H9 (cell line): ENCODE data around the gene RARS1. TPM values are rescaled to one million over a fixed set of nuclear protein-coding genes. Genes with fewer than 3 reads are reported as not detected.

ENCODE experiments used
- DNase-seq: peaks from one replicate; pipeline ENCODE4 v3.0.0-alpha.2; 2017
- H2AFZ ChIP-seq: one replicate; pipeline ENCODE4 v1.6.1; 2013; ENCODE audit warnings: mild to moderate bottlenecking, low read length, control low read depth, moderate library complexity
- H2AK5ac ChIP-seq: 2 replicates; pipeline ENCODE4 v1.6.1; 2013; ENCODE audit warnings: low read length, control low read depth, mixed read lengths; ENCODE audit not compliant: insufficient read length
- H2BK120ac ChIP-seq: one replicate; pipeline ENCODE4 v1.6.1; 2013; ENCODE audit warnings: low read depth, mild to moderate bottlenecking, low read length, control low read depth, inconsistent platforms; ENCODE audit not compliant: poor library complexity, severe bottlenecking
- H2BK12ac ChIP-seq: 2 replicates; pipeline ENCODE4 v1.6.1; 2013; ENCODE audit warnings: low read length, control low read depth, mixed read lengths, low read depth; ENCODE audit not compliant: insufficient read length
- H2BK15ac ChIP-seq: 2 replicates; pipeline ENCODE4 v1.6.1; 2013; ENCODE audit warnings: low read depth, low read length, control low read depth
- H2BK20ac ChIP-seq: one replicate; pipeline ENCODE4 v1.6.1; 2013; ENCODE audit warnings: low read depth, mild to moderate bottlenecking, low read length, control low read depth, inconsistent platforms; ENCODE audit not compliant: poor library complexity, severe bottlenecking
- H2BK5ac ChIP-seq: 2 replicates; pipeline ENCODE4 v1.6.1; 2013; ENCODE audit warnings: low read length, control low read depth, mixed read lengths; ENCODE audit not compliant: insufficient read length
- H3K14ac ChIP-seq: 2 replicates; pipeline ENCODE4 v1.6.1; 2013; ENCODE audit warnings: low read length, control low read depth; ENCODE audit not compliant: insufficient read depth
- H3K18ac ChIP-seq: 2 replicates; pipeline ENCODE4 v1.6.1; 2013; ENCODE audit warnings: low read depth, mild to moderate bottlenecking, mixed read lengths, low read length, control low read depth; ENCODE audit not compliant: insufficient read length
- H3K23ac ChIP-seq: 2 replicates; pipeline ENCODE4 v1.6.1; 2013; ENCODE audit warnings: low read length, control low read depth, mixed read lengths, low read depth; ENCODE audit not compliant: insufficient read length
- H3K23me2 ChIP-seq: 2 replicates; pipeline ENCODE4 v1.6.1; 2013; ENCODE audit warnings: low read depth, mild to moderate bottlenecking, mixed read lengths, low read length, control low read depth; ENCODE audit not compliant: insufficient read length, poor library complexity, severe bottlenecking
- H3K27ac ChIP-seq: 2 replicates; pipeline ENCODE4 v1.5.1; 2013; ENCODE audit warnings: low read length, control low read depth, mixed read lengths, low read depth; ENCODE audit not compliant: insufficient read length
- H3K27me3 ChIP-seq: 2 replicates; pipeline ENCODE4 v1.6.1; 2013; ENCODE audit warnings: low read length, control low read depth, inconsistent platforms; ENCODE audit not compliant: insufficient read depth
- H3K4ac ChIP-seq: 2 replicates; pipeline ENCODE4 v1.6.1; 2013; ENCODE audit warnings: low read depth, mild to moderate bottlenecking, control low read depth, inconsistent platforms, low read length, moderate library complexity
- H3K4me1 ChIP-seq: 2 replicates; pipeline ENCODE4 v1.6.1; 2013; ENCODE audit warnings: low read length, control low read depth, inconsistent platforms; ENCODE audit not compliant: insufficient read depth
- H3K4me2 ChIP-seq: 2 replicates; pipeline ENCODE4 v1.6.1; 2013; ENCODE audit warnings: low read length, control low read depth, mixed read lengths; ENCODE audit not compliant: insufficient read length, insufficient read depth
- H3K56ac ChIP-seq: 2 replicates; pipeline ENCODE4 v1.6.1; 2013; ENCODE audit warnings: low read depth, mild to moderate bottlenecking, mixed read lengths, low read length, control low read depth; ENCODE audit not compliant: insufficient read length
- H3K79me1 ChIP-seq: 2 replicates; pipeline ENCODE4 v1.6.1; 2013; ENCODE audit warnings: low read depth, mild to moderate bottlenecking, moderate library complexity, low read length, control low read depth, inconsistent platforms; ENCODE audit not compliant: insufficient read depth, poor library complexity, severe bottlenecking
- H3K79me2 ChIP-seq: 2 replicates; pipeline ENCODE4 v1.6.1; 2013; ENCODE audit warnings: low read length, control low read depth, inconsistent platforms; ENCODE audit not compliant: insufficient read depth
- H3K9ac ChIP-seq: 2 replicates; pipeline ENCODE4 v1.6.1; 2013; ENCODE audit warnings: low read length, control low read depth, mixed read lengths; ENCODE audit not compliant: insufficient read length; ENCODE audit errors: extremely low read depth
- H3K9me3 ChIP-seq: one replicate; pipeline ENCODE4 v1.6.1; 2013; ENCODE audit warnings: low read depth, low read length, inconsistent platforms; ENCODE audit not compliant: control insufficient read depth
- H3T11ph ChIP-seq: one replicate; pipeline ENCODE4 v1.6.1; 2013; ENCODE audit warnings: mild to moderate bottlenecking, low read length, control low read depth, inconsistent platforms
- H4K20me1 ChIP-seq: one replicate; pipeline ENCODE4 v1.6.1; 2013; ENCODE audit not compliant: control insufficient read depth, insufficient read length, insufficient read depth
- H4K5ac ChIP-seq: 2 replicates; pipeline ENCODE4 v1.6.1; 2013; ENCODE audit warnings: low read depth, mild to moderate bottlenecking, mixed read lengths, low read length, control low read depth; ENCODE audit not compliant: insufficient read length
- H4K8ac ChIP-seq: replicated peaks from 2 replicates; pipeline ENCODE4 v1.6.1; 2013; ENCODE audit warnings: low read length, control low read depth, mixed read lengths, low read depth; ENCODE audit not compliant: insufficient read length
- H4K91ac ChIP-seq: 2 replicates; pipeline ENCODE4 v1.6.1; 2013; ENCODE audit warnings: low read depth, mild to moderate bottlenecking, moderate library complexity, mixed read lengths, low read length, control low read depth; ENCODE audit not compliant: insufficient read length
- H3K27ac Mint-ChIP-seq, 3 experiments: 2 replicates in 2 of 3; 3 replicates in 1 of 3; pipeline ENCODE4 v1.8.0; 2020 to 2021; ENCODE audit warnings: mixed read lengths in 3 of 3, mild to moderate bottlenecking in 1 of 3, moderate library complexity in 1 of 3
- H3K27me3 Mint-ChIP-seq: 2 replicates; pipeline ENCODE4 v1.8.0; 2021; ENCODE audit warnings: low read depth, mild to moderate bottlenecking, moderate library complexity, mixed read lengths
- H3K36me3 Mint-ChIP-seq, 3 experiments: 2 replicates in 2 of 3; 3 replicates in 1 of 3; pipeline ENCODE4 v1.8.0; 2020 to 2021; ENCODE audit warnings: low read depth in 3 of 3, mixed read lengths in 3 of 3; ENCODE audit not compliant: insufficient read depth in 1 of 3
- H3K4me1 Mint-ChIP-seq, 2 experiments: 2 replicates each; pipeline ENCODE4 v1.8.0; 2020; ENCODE audit warnings: mixed read lengths in 2 of 2
- H3K4me3 Mint-ChIP-seq, 2 experiments: 2 replicates in 1 of 2; 3 replicates in 1 of 2; pipeline ENCODE4 v1.8.0; 2020 to 2021; ENCODE audit warnings: mild to moderate bottlenecking in 2 of 2, mixed read lengths in 2 of 2, moderate library complexity in 1 of 2
- H3K9me3 Mint-ChIP-seq, 2 experiments: 2 replicates in 1 of 2; 3 replicates in 1 of 2; pipeline ENCODE4 v1.8.0; 2020; ENCODE audit warnings: mild to moderate bottlenecking in 2 of 2, mixed read lengths in 2 of 2, moderate library complexity in 1 of 2
- CTCF ChIP-seq: fragments of 200-600 bp; sonication (generic); conservative IDR thresholded peaks from 3 replicates; pipeline ENCODE4 v1.8.0; 2021; ENCODE audit warnings: antibody characterized with exemption, mild to moderate bottlenecking
- WGBS: extraction: QIAGEN DNeasy Blood & Tissue Kit; methylation state at CpG from one replicate; pipeline ENCODE4 v1.1.7; 2013; ENCODE audit warnings: missing lambda C conversion rate, low lambda C conversion rate, mixed read lengths; ENCODE audit not compliant: insufficient read length; ENCODE audit errors: extremely low coverage; 5-methylcytosine and 5-hydroxymethylcytosine counted together
- total RNA-seq: library from RNA; stranded (reverse); gene quantifications from 2 replicates; pipeline ENCODE4 v1.2.1, GENCODE V29; 2021

Gene RARS1
- total RNA-seq, 1 experiment from 2014 or later = 108 TPM

GRCh38 chr5:168489059-168489458 is 2.8 kb downstream of the RARS1 start:
- Mint-ChIP-seq H3K4me3 (no peak overlapping the region), H3K27me3 (no peaks in the 10 kb centered on the region; the same call in 1 of the 2 replicates), H3K36me3 (peaks cover 33 to 58% (median 55%) of the 10 kb centered on the region in 3 experiments), H3K27ac (no peak overlapping the region), H3K4me1 (peaks cover 8 to 12% of the 10 kb centered on the region in 2 experiments), H3K9me3 (no peaks in the 10 kb centered on the region)
- H3K18ac ChIP-seq = no peak overlapping the region
- WGBS = no CpG with 5 or more reads among the region's 3 CpGs
- H4K20me1 ChIP-seq = no peaks in the 10 kb centered on the region
- H3K79me2 ChIP-seq = no peaks in the 10 kb centered on the region
- H3T11ph ChIP-seq = no peak overlapping the region
- H3K4me2 ChIP-seq = no peak overlapping the region
- no peak overlapping the region for H2BK15ac ChIP-seq
- peaks cover 3% of the 10 kb centered on the region for H3K79me1 ChIP-seq
- H2BK5ac ChIP-seq = no peak overlapping the region
- H3K9ac ChIP-seq = no peak overlapping the region
- H3K9me3 ChIP-seq = no peaks in the 10 kb centered on the region
- no peak overlapping the region for H3K23ac ChIP-seq
- 0 out of 2 replicates have a peak, but pooled peaks cover 2% of the 10 kb centered on the region for H3K4me1 ChIP-seq
- H2BK20ac ChIP-seq = no peak overlapping the region
- no peak for TF ChIP-seq CTCF
- no peak overlapping the region for H2AFZ ChIP-seq
- no peak for DNase-seq
- H3K27me3 ChIP-seq = no peaks in the 10 kb centered on the region
- no peak overlapping the region for H3K4ac ChIP-seq
- H3K56ac ChIP-seq = no peak overlapping the region
- H3K23me2 ChIP-seq = no peaks in the 10 kb centered on the region
- no peak overlapping the region for H4K8ac ChIP-seq
- H2BK12ac ChIP-seq = no peak overlapping the region
- no peak overlapping the region for H3K14ac ChIP-seq
- no peak overlapping the region for H4K5ac ChIP-seq
- H3K27ac ChIP-seq = no peak overlapping the region
- H4K91ac ChIP-seq = no peak overlapping the region
- H2AK5ac ChIP-seq = no peak overlapping the region
- H2BK120ac ChIP-seq = no peak overlapping the region
